ENCODE results near the gene MYO5A.

MYO5A gene

DNA sequence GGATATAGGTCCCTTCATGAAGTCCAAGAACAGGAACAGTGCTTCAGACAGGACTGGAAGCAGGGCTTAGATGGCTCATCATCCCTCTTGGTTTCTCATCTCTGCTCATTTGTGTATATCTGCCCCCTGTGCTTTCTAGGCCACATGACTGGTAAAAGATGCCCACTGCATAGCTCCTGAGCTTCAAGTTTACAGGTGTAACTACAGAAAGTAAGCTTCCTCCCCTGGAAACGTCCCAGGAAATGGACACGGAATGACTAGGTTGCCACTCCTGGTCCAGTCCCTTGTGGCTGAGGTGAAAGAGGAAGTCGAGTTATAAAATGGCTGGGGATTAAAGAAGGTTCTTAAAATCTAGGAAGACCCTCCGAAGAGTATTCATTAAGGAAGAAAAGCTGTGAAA is 32.5 kb downstream of the MYO5A start:
- no peak for ATAC-seq
- TF ChIP-seq OSR1 (CRISPR knock-in tag; IDR thresholded peaks at IDR 0.05): no peak
- no peak for TF ChIP-seq ZFP30 (CRISPR knock-in tag; IDR thresholded peaks at IDR 0.05)
- TF ChIP-seq SNAI2 (CRISPR knock-in tag; IDR thresholded peaks at IDR 0.05): no peak
- TF ChIP-seq, protein P1, sequence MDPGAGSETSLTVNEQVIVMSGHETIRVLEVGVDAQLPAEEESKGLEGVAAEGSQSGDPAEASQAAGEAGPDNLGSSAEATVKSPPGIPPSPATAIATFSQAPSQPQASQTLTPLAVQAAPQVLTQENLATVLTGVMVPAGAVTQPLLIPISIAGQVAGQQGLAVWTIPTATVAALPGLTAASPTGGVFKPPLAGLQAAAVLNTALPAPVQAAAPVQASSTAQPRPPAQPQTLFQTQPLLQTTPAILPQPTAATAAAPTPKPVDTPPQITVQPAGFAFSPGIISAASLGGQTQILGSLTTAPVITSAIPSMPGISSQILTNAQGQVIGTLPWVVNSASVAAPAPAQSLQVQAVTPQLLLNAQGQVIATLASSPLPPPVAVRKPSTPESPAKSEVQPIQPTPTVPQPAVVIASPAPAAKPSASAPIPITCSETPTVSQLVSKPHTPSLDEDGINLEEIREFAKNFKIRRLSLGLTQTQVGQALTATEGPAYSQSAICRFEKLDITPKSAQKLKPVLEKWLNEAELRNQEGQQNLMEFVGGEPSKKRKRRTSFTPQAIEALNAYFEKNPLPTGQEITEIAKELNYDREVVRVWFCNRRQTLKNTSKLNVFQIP (CRISPR knock-in tag; IDR thresholded peaks at IDR 0.05; ENCODE audit: borderline replicate concordance, low read depth): no peak
- TF ChIP-seq ESRRG (CRISPR knock-in tag; IDR thresholded peaks at IDR 0.05): no peak
- no peak for TF ChIP-seq ISL1 (CRISPR knock-in tag; IDR thresholded peaks at IDR 0.05)
- no peak for TF ChIP-seq CREB5 (CRISPR knock-in tag; IDR thresholded peaks at IDR 0.05; ENCODE audit: low read depth)
- TF ChIP-seq ZC3H10 (CRISPR knock-in tag; IDR thresholded peaks at IDR 0.05): no peak
- no peak for TF ChIP-seq ARNTL (CRISPR knock-in tag; IDR thresholded peaks at IDR 0.05; ENCODE audit: borderline replicate concordance, low read depth)
- TF ChIP-seq ZNF8 (CRISPR knock-in tag; IDR thresholded peaks at IDR 0.05): no peak
- no peak for TF ChIP-seq CSDC2 (CRISPR knock-in tag; IDR thresholded peaks at IDR 0.05)

- ATAC-seq: no peak
- TF ChIP-seq BACH2 (CRISPR knock-in tag; IDR thresholded peaks at IDR 0.05; ENCODE audit: borderline replicate concordance) (no peak), GLIS3 (CRISPR knock-in tag; IDR thresholded peaks at IDR 0.05) (no peak), ESRRG (CRISPR knock-in tag; IDR thresholded peaks at IDR 0.05) (no peak), CSRNP3 (CRISPR knock-in tag; IDR thresholded peaks at IDR 0.05) (no peak), TOX (CRISPR knock-in tag; IDR thresholded peaks at IDR 0.05; ENCODE audit: borderline replicate concordance) (no peak), PPARA (CRISPR knock-in tag; IDR thresholded peaks at IDR 0.05; ENCODE audit: borderline replicate concordance) (no peak), ZFP3 (CRISPR knock-in tag; IDR thresholded peaks at IDR 0.05) (no peak), TSHZ2 (CRISPR knock-in tag; IDR thresholded peaks at IDR 0.05) (no peak)
- TF ChIP-seq, protein P2, sequence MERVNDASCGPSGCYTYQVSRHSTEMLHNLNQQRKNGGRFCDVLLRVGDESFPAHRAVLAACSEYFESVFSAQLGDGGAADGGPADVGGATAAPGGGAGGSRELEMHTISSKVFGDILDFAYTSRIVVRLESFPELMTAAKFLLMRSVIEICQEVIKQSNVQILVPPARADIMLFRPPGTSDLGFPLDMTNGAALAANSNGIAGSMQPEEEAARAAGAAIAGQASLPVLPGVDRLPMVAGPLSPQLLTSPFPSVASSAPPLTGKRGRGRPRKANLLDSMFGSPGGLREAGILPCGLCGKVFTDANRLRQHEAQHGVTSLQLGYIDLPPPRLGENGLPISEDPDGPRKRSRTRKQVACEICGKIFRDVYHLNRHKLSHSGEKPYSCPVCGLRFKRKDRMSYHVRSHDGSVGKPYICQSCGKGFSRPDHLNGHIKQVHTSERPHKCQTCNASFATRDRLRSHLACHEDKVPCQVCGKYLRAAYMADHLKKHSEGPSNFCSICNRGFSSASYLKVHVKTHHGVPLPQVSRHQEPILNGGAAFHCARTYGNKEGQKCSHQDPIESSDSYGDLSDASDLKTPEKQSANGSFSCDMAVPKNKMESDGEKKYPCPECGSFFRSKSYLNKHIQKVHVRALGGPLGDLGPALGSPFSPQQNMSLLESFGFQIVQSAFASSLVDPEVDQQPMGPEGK (CRISPR knock-in tag; IDR thresholded peaks at IDR 0.05; ENCODE audit: borderline replicate concordance): no peak
Observed at GRCh38 chr15:52495125-52495524, 33.6 kb downstream of the MYO5A start.

DNA sequence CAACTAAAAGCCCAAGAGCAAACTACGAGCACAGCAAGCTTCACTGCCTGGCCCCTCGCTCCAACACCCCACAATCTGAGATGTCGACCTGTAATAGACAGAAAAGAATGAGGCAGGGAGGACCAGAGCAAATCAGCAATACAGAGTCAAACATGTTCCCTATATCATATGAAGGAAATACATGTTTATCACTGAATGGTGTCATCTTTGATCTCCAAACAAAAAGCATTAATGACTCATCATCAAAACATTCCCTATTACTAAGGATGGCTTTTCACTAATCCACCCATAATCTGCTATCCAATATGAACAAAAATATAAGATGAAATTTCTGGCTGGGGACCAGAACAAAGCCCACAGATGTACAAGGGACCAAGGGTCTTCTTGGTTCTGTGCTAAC is 34.7 kb downstream of the MYO5A start:
- no peak for ATAC-seq
- TF ChIP-seq ZNF70 (CRISPR knock-in tag; IDR thresholded peaks at IDR 0.05) (no peak), TSHZ2 (CRISPR knock-in tag; IDR thresholded peaks at IDR 0.05) (no peak), ARNTL (CRISPR knock-in tag; IDR thresholded peaks at IDR 0.05; ENCODE audit: borderline replicate concordance, low read depth) (no peak), ZNF565 (CRISPR knock-in tag; conservative IDR thresholded peaks at IDR 0.05; ENCODE audit: low read depth) (no peak)
